GM12878 (cell line): ENCODE data around the gene COX5A. TPM values are rescaled to one million over a fixed set of nuclear protein-coding genes. Genes with fewer than 3 reads are reported as not detected.
A peak's percentile ranks its signal among the peaks of the same experiment; 100 is the strongest.

ENCODE experiments used
- ATAC-seq: fragments of 200-7000 bp; cut with Tn5 transposase; 3 replicates; pipeline ENCODE4 v1.9.1; 2020; ENCODE audit warnings: mild to moderate bottlenecking, moderate library complexity
- BruUV-seq: library from RNA; stranded (reverse); fragments of 400-500 nt; replicated peaks from 2 replicates; lab custom pipeline; 2021; lab: Mats Ljungman, UMichigan
- CTCF ChIA-PET: fragments of 300-600 bp; sonication (Branson Sonifier 250); formaldehyde crosslinking; extraction: SDS; loops from one replicate; lab custom pipeline; 2021; ENCODE audit warnings: inconsistent platforms; lab: Yijun Ruan, JAX
- POLR2A ChIA-PET: fragments of 350-600 bp; formaldehyde crosslinking; extraction: SDS; loops from one replicate; lab custom pipeline; 2021; ENCODE audit warnings: inconsistent platforms; lab: Charles Lee
- RAD21 ChIA-PET: fragments of 300-600 bp; sonication (Branson Sonifier 250); formaldehyde crosslinking; loops from one replicate; lab custom pipeline; 2023; ENCODE audit warnings: antibody characterized with exemption; ENCODE audit not compliant: unreplicated experiment; lab: Charles Lee
- SMC1A ChIA-PET: fragments of 300-600 bp; sonication (Branson Sonifier 250); formaldehyde crosslinking; loops from one replicate; lab custom pipeline; 2023; ENCODE audit not compliant: unreplicated experiment, uncharacterized antibody; lab: Charles Lee
- DNase-seq: peaks from one replicate; pipeline ENCODE4 v3.0.0-alpha.2; 2011; ENCODE audit warnings: low read depth, low spot score
- FAIRE-seq: peaks from 3 replicates; lab custom pipeline; 2011; peaks lifted over from hg19 to GRCh38; lab: Jason Lieb, UNC
- H2AFZ ChIP-seq: 2 replicates; pipeline ENCODE4 v1.6.0; 2011; ENCODE audit warnings: low read depth, low read length, control low read depth; ENCODE audit not compliant: control insufficient read depth
- H3K27ac ChIP-seq: 2 replicates; pipeline ENCODE4 v1.5.1; 2011; ENCODE audit warnings: control low read depth; ENCODE audit not compliant: control insufficient read depth, insufficient read depth
- H3K27me3 ChIP-seq, 2 experiments: replicated peaks in 1 of 2; 2 replicates each; pipeline versions ENCODE4 v1.6.0 to v1.6.1; 2011; ENCODE audit warnings: low read length in 1 of 2; ENCODE audit not compliant: control insufficient read depth in 2 of 2, insufficient read depth in 2 of 2
- H3K36me3 ChIP-seq, 2 experiments: 2 replicates each; pipeline ENCODE4 v1.5.1; 2011; ENCODE audit warnings: low read length in 1 of 2; ENCODE audit not compliant: control insufficient read depth in 2 of 2, insufficient read depth in 2 of 2
- H3K4me1 ChIP-seq: 2 replicates; pipeline ENCODE4 v1.6.1; 2011; ENCODE audit warnings: mild to moderate bottlenecking, low read length, moderate library complexity, mixed read lengths; ENCODE audit not compliant: control insufficient read depth, insufficient read depth
- H3K4me2 ChIP-seq: 2 replicates; pipeline ENCODE4 v1.6.0; 2011; ENCODE audit warnings: control low read depth; ENCODE audit not compliant: control insufficient read depth, insufficient read depth
- H3K4me3 ChIP-seq: fragments of 200-600 bp; sonication (generic); 2 replicates; pipeline ENCODE4 v1.5.1; 2016
- H3K79me2 ChIP-seq: 2 replicates; pipeline ENCODE4 v1.6.0; 2011; ENCODE audit warnings: low read length; ENCODE audit not compliant: control insufficient read depth, insufficient read depth
- H3K9ac ChIP-seq: 2 replicates; pipeline ENCODE4 v1.8.0; 2011; ENCODE audit warnings: low read length, control low read depth, mixed read lengths; ENCODE audit not compliant: control insufficient read depth, insufficient read depth
- H3K9me3 ChIP-seq: replicated peaks from 3 replicates; pipeline ENCODE4 v1.5.1; 2011; ENCODE audit warnings: mild to moderate bottlenecking, low read length; ENCODE audit not compliant: control insufficient read depth, insufficient read depth
- H4K20me1 ChIP-seq: 2 replicates; pipeline ENCODE4 v1.6.0; 2011; ENCODE audit not compliant: control insufficient read depth, insufficient read depth
- CUX1 ChIP-seq: IDR thresholded peaks from 2 replicates; pipeline ENCODE4 v1.6.1; 2012; ENCODE audit warnings: improper control_type of control experiment, low read depth, low read length; ENCODE audit not compliant: insufficient replicate concordance
- NFYA ChIP-seq: IDR thresholded peaks from 2 replicates; pipeline ENCODE4 v1.6.1; 2011; ENCODE audit warnings: low read depth, mild to moderate bottlenecking, low read length, improper control_type of control experiment, borderline replicate concordance
- PRDM15 ChIP-seq: fragments of 450-650 bp; formaldehyde crosslinking; IDR thresholded peaks from 2 replicates; pipeline ENCODE4 v1.4.0; 2020; ENCODE audit warnings: mild to moderate bottlenecking, moderate library complexity
- STAT1 ChIP-seq: fragments of 450-650 bp; conservative IDR thresholded peaks from 2 replicates; pipeline ENCODE4 v1.6.1; 2014; ENCODE audit warnings: antibody characterized with exemption, mild to moderate bottlenecking
- WGBS: methylation state at CpG from one replicate; pipeline ENCODE4 v1.1.6; 2016; ENCODE audit warnings: low lambda C conversion rate; ENCODE audit not compliant: insufficient replicate concordance, insufficient coverage; ENCODE audit errors: missing lambda C conversion rate; 5-methylcytosine and 5-hydroxymethylcytosine counted together
- in situ Hi-C: fragments of 300-500 bp; cut with MboI; formaldehyde crosslinking; loops from 9 replicates; pipeline ENCODE4 v1.14.3; 2018; ENCODE audit warnings: mixed read lengths
- intact Hi-C: fragments of 100-400 bp; cut with micrococcal nuclease; formaldehyde crosslinking; loops from one replicate; pipeline ENCODE4 v1.14.2; 2022; ENCODE audit not compliant: unreplicated experiment
- polyA plus RNA-seq, 11 experiments: library from polyadenylated mRNA; depleted of rRNA in 4 of 11; unstranded in 6 of 11; stranded (reverse) in 5 of 11; fragments of >200 nt; fragmentation: Nextera tagmentation in 4 of 11; fragmentation: Illumina TruSeq in 1 of 11; extraction: Ambion mirVana in 4 of 11; extraction: Trizol in 1 of 11; gene quantifications; 1 replicate in 1 of 11; 2 replicates in 10 of 11; pipeline versions ENCODE4 v1.2.1 to v1.2.3, GENCODE V29; 2011 to 2016; ENCODE audit warnings: inconsistent platforms in 2 of 11, missing spikeins in 2 of 11, low read depth in 1 of 11
- total RNA-seq, 4 experiments: library from RNA; depleted of rRNA in 3 of 4; stranded (reverse); fragments of >200 nt in 3 of 4; fragmentation: Illumina TruSeq in 1 of 4; extraction: Trizol in 1 of 4; gene quantifications; 2 replicates each; pipeline versions ENCODE4 v1.2.1 to v1.2.3, GENCODE V29; 2013 to 2021
- TF ChIP-seq, protein P1 (sequence below): IDR thresholded peaks from 2 replicates; pipeline ENCODE4 v1.6.1; 2012; ENCODE audit warnings: low read depth, low read length, improper control_type of control experiment

The COX5A gene
- total and polyA plus RNA-seq, 10 of the 15 experiments (the other 5 are each of a cell fraction or from before 2014, with no cell fraction given): 84.5 to 1,218 (median 392) TPM

GRCh38 chr15:74950078-74950908, 12.4 kb upstream of the COX5A start (continued):
- TF ChIP-seq CUX1: no peak
- TF ChIP-seq STAT1: no peak
- no peak for TF ChIP-seq NFYA

DNA sequence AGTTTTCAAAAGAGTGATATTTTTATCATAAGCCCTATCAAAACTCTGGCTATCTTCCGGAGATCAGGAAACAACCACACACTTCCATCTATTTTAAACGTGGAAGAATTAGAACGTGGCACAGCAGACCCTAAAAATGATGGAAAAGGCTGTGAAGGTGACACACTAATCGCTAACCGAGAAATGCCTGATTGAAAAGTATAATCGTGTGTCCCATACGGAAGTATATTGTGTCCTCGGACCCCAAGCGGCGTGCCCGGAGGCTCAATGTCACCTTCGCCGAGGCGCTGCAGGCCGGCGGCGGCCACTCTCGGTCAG, 642 bp downstream of the COX5A start:
- Histone ChIP-seq H3K27me3 (no peaks in the 10 kb centered on the region), H2AFZ (peak overlapping the region; percentile 67; the same call in 1 of the 2 replicates), H3K4me2 (peak overlapping the region; percentile 73; the same call in 1 of the 2 replicates), H3K4me3 (peak overlapping the region; percentile 83), H3K36me3 (no peaks in the 10 kb centered on the region), H3K79me2 (peaks cover 54% of the 10 kb centered on the region), H3K27ac (peak overlapping the region; percentile 91), H3K9ac (peak overlapping the region; percentile 96), H4K20me1 (no peaks in the 10 kb centered on the region), H3K4me1 (peaks cover 6% of the 10 kb centered on the region), H3K9me3 (no peaks in the 10 kb centered on the region)
- SMC1A ChIA-PET: no interaction called here
- RAD21 ChIA-PET: interaction anchor here (1.0 to 1.6 kb wide), 2 partner anchors 35 to 149 kb away, joined by 3 to 8 read pairs; no protein-coding TSS in a partner anchor
- in situ Hi-C loops (no loop called here), intact Hi-C loops (loop anchor here (10.0 kb wide), 1 partner anchor 708 kb away; the partner anchor contains the start of genes IMP3 and SNX33)
- FAIRE-seq (no peak), DNase-seq (no peak), ATAC-seq (no peak)
- POLR2A ChIA-PET: interaction anchor here (0.6 to 1.2 kb wide), 4 partner anchors 58 to 86 kb away, joined by 3 to 4 read pairs (median 3); partner anchors contain the start of genes PPCDC and SCAMP5
- BruUV-seq: no TSS peak
- 2% methylated on average over 18 of the region's 18 CpGs for WGBS
- no peak for TF ChIP-seq PRDM15 (CRISPR knock-in tag)
- TF ChIP-seq, protein P1, sequence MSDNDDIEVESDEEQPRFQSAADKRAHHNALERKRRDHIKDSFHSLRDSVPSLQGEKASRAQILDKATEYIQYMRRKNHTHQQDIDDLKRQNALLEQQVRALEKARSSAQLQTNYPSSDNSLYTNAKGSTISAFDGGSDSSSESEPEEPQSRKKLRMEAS: 0 out of 2 replicates have a peak, but pooled peaks have one; percentile 11
- CTCF ChIA-PET: interaction anchor here (0.6 to 0.9 kb wide), 2 partner anchors 39 to 92 kb away, joined by 3 read pairs; no protein-coding TSS in a partner anchor
